ENCODE measurements around the gene PABPN1. TPM values are rescaled to one million over a fixed set of nuclear protein-coding genes. Genes with fewer than 3 reads are reported as not detected.

Gene PABPN1
- total and polyA plus RNA-seq, 2 of the 13 experiments (the other 11 are each of a cell fraction or from before 2014, with no cell fraction given) = 233 to 524 TPM

DNA sequence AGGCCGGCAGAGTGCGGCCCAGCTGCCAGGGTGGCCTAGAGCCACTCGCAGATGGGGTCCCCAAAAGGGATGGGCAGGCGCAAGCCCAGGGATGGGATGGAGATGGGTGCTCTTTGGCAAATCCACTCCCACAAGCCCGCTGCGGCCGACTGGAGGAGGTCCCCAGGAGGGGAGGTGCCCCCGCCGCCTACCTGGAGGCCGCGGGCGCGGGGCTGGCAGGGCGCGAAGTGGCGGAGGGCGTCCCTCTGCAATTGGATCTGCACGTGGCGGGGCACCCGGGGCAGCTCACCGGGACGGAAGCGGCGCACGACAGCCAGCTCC is 19.3 kb upstream of the PABPN1 start (continued):
- peak; percentile 94 for TF ChIP-seq PHF8 (CRISPR knock-in tag; IDR thresholded peaks at IDR 0.05)
- TF ChIP-seq NFATC3 (CRISPR knock-in tag; IDR thresholded peaks at IDR 0.05) = peak; percentile 99
- TF ChIP-seq ADNP (CRISPR knock-in tag; IDR thresholded peaks at IDR 0.05) = peak; percentile 65; the same call in 1 of the 2 replicates
- TF ChIP-seq, protein P1, sequence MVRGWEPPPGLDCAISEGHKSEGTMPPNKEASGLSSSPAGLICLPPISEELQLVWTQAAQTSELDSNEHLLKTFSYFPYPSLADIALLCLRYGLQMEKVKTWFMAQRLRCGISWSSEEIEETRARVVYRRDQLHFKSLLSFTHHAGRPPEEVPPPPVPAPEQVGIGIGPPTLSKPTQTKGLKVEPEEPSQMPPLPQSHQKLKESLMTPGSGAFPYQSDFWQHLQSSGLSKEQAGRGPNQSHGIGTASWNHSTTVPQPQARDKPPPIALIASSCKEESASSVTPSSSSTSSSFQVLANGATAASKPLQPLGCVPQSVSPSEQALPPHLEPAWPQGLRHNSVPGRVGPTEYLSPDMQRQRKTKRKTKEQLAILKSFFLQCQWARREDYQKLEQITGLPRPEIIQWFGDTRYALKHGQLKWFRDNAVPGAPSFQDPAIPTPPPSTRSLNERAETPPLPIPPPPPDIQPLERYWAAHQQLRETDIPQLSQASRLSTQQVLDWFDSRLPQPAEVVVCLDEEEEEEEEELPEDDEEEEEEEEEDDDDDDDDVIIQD (CRISPR knock-in tag; IDR thresholded peaks at IDR 0.05; ENCODE audit: low read depth) = no peak
- TF ChIP-seq, protein P2, sequence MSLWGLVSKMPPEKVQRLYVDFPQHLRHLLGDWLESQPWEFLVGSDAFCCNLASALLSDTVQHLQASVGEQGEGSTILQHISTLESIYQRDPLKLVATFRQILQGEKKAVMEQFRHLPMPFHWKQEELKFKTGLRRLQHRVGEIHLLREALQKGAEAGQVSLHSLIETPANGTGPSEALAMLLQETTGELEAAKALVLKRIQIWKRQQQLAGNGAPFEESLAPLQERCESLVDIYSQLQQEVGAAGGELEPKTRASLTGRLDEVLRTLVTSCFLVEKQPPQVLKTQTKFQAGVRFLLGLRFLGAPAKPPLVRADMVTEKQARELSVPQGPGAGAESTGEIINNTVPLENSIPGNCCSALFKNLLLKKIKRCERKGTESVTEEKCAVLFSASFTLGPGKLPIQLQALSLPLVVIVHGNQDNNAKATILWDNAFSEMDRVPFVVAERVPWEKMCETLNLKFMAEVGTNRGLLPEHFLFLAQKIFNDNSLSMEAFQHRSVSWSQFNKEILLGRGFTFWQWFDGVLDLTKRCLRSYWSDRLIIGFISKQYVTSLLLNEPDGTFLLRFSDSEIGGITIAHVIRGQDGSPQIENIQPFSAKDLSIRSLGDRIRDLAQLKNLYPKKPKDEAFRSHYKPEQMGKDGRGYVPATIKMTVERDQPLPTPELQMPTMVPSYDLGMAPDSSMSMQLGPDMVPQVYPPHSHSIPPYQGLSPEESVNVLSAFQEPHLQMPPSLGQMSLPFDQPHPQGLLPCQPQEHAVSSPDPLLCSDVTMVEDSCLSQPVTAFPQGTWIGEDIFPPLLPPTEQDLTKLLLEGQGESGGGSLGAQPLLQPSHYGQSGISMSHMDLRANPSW (CRISPR knock-in tag; IDR thresholded peaks at IDR 0.05; ENCODE audit: borderline replicate concordance) = no peak; the same call in 1 of the 2 replicates
- TF ChIP-seq ZFY (CRISPR knock-in tag; IDR thresholded peaks at IDR 0.05) = peak; percentile 99
- TF ChIP-seq TAF15 (IDR thresholded peaks at IDR 0.05; ENCODE audit: low read depth, low read length, poor library complexity, severe bottlenecking) = peak; percentile 97
- no peak for TF ChIP-seq ZNF770 (CRISPR knock-in tag; IDR thresholded peaks at IDR 0.05)
- TF ChIP-seq POLR2A (IDR thresholded peaks at IDR 0.05; ENCODE audit: insufficient read depth in 1 of 2, low read depth in 2 of 2, low read length in 2 of 2) = peak in 1 of 2 experiments; percentile 97; a peak in 2 of 4 replicates
- TF ChIP-seq SAFB2 (CRISPR knock-in tag; IDR thresholded peaks at IDR 0.05; ENCODE audit: borderline replicate concordance, low read depth) = peak; percentile 37
- peak; percentile 56; the same call in 1 of the 2 replicates for TF ChIP-seq SMAD1 (CRISPR knock-in tag; IDR thresholded peaks at IDR 0.05; ENCODE audit: borderline replicate concordance, low read depth)
- no peak; the same call in none of the 2 replicates for TF ChIP-seq CAMTA2 (CRISPR knock-in tag; IDR thresholded peaks at IDR 0.05; ENCODE audit: borderline replicate concordance)
- peak; percentile 83; the same call in 1 of the 2 replicates for TF ChIP-seq MTA1 (CRISPR knock-in tag; IDR thresholded peaks at IDR 0.05; ENCODE audit: borderline replicate concordance)
- peak; percentile 83; the same call in 1 of the 2 replicates for TF ChIP-seq ZNF276 (CRISPR knock-in tag; IDR thresholded peaks at IDR 0.05; ENCODE audit: low read depth)
- TF ChIP-seq ZFP62 (CRISPR knock-in tag; IDR thresholded peaks at IDR 0.05) = 0 out of 2 replicates have a peak, but pooled peaks have one; percentile 45
- TF ChIP-seq ZNF780A (CRISPR knock-in tag; IDR thresholded peaks at IDR 0.05) = no peak
- no peak for TF ChIP-seq ZNF850 (CRISPR knock-in tag; conservative IDR thresholded peaks at IDR 0.05)
- no peak for TF ChIP-seq ZNF564 (CRISPR knock-in tag; IDR thresholded peaks at IDR 0.05)
- TF ChIP-seq RBAK (CRISPR knock-in tag; IDR thresholded peaks at IDR 0.05) = peak; percentile 14; the same call in 1 of the 2 replicates
- peak; percentile 5; the same call in 1 of the 2 replicates for TF ChIP-seq RFXAP (CRISPR knock-in tag; IDR thresholded peaks at IDR 0.05; ENCODE audit: borderline replicate concordance)
- no peak for TF ChIP-seq MAFG (CRISPR knock-in tag; IDR thresholded peaks at IDR 0.05)
- peak; percentile 100 for TF ChIP-seq ZNF33B (CRISPR knock-in tag; IDR thresholded peaks at IDR 0.05)
- peak; percentile 83; the same call in 1 of the 2 replicates for TF ChIP-seq AHR (CRISPR knock-in tag; IDR thresholded peaks at IDR 0.05)
- TF ChIP-seq ZFP36L2 (CRISPR knock-in tag; IDR thresholded peaks at IDR 0.05) = peak; percentile 78; the same call in 1 of the 2 replicates
